ENCODE data around the gene TMEM61.
A peak's percentile ranks its signal among the peaks of the same experiment; 100 is the strongest.

The TMEM61 gene

DNA sequence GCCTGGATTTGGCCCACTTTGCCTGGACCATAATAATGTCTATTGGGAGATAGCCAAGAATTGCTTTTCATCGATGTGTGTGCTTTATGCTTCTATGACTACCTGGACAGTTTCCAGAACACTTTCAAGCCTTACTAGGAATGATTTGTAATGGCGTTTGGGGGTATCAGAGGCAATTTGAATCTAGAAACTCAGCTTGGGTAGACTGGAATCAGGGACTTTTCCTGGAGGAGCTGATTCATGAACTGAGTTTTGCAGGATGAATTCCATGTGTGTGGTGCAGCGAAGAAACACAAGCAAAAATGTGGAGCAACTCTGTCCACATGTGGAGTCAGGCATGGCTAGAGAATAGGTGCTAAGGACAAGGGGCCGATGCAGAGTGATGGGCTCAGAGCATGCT lies 11.9 kb upstream of the TMEM61 start:
- DNase-seq (ENCODE audit: extremely low spot score) = no peak
- ChIA-PET POLR2A (no interaction called here), CTCF (interaction anchor here (1.0 to 1.2 kb wide), 2 partner anchors 20 to 24 kb away, joined by 3 to 4 read pairs; no protein-coding TSS in a partner anchor)
- TF ChIP-seq CTCF (IDR thresholded peaks at IDR 0.05; ENCODE audit: control extremely low read depth, extremely low read depth, low read depth, missing control alignments) = no peak

DNA sequence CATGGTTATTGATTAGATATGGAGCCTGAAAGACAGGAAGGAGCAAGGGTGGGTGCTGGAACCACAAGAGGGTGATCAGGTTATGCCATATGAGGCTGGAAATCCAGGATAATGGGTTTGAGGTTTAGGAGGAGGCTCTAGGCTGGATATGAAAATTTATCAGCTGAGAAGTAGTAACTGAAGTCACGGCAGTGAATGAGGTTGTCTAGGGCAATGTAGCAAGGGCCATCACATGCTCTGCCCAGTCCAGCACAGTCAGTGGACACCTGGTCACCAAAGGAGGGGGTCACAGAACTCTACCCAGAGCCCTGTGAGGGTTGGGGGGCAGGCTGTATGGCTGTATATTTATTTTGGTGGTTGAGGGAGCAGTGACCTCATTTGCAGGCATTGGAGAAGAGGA lies 10.5 kb upstream of the TMEM61 start:
- DNase-seq (ENCODE audit: extremely low spot score) = no peak
- ChIA-PET POLR2A (no interaction called here), CTCF (interaction anchor here (1.0 kb wide), 1 partner anchor 25 kb away, joined by 4 read pairs; no protein-coding TSS in a partner anchor)
- TF ChIP-seq CTCF (IDR thresholded peaks at IDR 0.05; ENCODE audit: control extremely low read depth, extremely low read depth, low read depth, missing control alignments) = no peak

GRCh38 chr1:54970901-54971300 lies 9.5 kb upstream of the TMEM61 start:
- ChIA-PET CTCF (interaction anchor here (1.2 to 1.6 kb wide), 2 partner anchors 8 to 26 kb away, joined by 3 to 6 read pairs; no protein-coding TSS in a partner anchor), POLR2A (no interaction called here)
- DNase-seq (ENCODE audit: extremely low spot score) = no peak
- TF ChIP-seq CTCF (IDR thresholded peaks at IDR 0.05; ENCODE audit: control extremely low read depth, extremely low read depth, low read depth, missing control alignments) = no peak

DNA sequence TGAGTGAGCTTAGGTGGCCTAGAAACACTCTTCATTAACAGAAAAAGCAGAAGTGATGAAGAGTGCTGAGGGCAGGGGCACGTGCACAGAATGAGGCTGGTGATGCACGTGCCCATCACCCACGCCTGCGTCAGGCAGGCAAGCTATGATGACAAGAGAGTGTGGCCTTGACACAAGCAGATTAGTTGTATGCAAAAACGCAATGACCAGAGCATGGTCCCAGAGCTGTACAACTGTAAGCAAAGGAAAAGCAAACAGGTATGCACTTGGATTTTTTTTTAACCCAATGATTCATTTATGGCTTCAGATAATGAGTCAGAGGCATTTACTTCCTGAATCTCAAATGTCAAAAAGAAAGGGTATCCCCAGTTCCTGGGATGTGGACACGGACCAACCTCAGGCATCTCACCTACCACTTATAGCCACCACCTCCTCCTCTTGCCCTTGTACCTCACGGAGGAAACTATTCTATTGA lies 9.1 kb upstream of the TMEM61 start:
- CTCF ChIA-PET = interaction anchor here (1.2 to 2.1 kb wide), 4 partner anchors 8 to 26 kb away, joined by 3 to 8 read pairs (median 4); no protein-coding TSS in a partner anchor

DNA sequence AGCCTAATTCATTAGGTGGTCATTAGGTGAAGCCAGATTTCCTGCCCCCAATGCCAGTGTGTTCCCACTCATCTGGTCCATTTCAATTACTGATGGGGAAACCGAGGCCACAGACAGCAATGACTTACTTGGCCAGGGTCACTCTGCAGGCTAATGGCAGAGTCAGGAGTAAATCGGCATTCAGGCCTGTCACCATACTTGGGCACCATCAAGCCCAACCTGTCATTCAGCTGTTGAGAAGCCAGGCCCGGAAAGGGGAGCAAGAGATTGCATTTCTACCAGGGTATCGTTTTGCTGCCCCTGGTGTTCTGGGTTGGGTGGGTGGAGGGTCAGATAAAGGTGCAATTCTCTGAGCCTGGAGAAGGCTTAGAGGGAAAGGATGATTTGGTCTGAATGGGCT lies 8.0 kb upstream of the TMEM61 start:
- TF ChIP-seq CTCF (IDR thresholded peaks at IDR 0.05; ENCODE audit: control extremely low read depth, extremely low read depth, low read depth, missing control alignments) = no peak
- DNase-seq (ENCODE audit: extremely low spot score) = peak; percentile 1
- ChIA-PET CTCF (interaction anchor here (1.2 to 2.3 kb wide), 4 partner anchors 8 to 25 kb away, joined by 3 to 10 read pairs (median 6); no protein-coding TSS in a partner anchor), POLR2A (no interaction called here)

More for the DNA sequence above, 9.1 kb upstream of the TMEM61 start:
- POLR2A ChIA-PET = no interaction called here
- TF ChIP-seq CTCF (IDR thresholded peaks at IDR 0.05; ENCODE audit: control extremely low read depth, extremely low read depth, low read depth, missing control alignments) = no peak
- DNase-seq (ENCODE audit: extremely low spot score) = peak; percentile 42

DNA sequence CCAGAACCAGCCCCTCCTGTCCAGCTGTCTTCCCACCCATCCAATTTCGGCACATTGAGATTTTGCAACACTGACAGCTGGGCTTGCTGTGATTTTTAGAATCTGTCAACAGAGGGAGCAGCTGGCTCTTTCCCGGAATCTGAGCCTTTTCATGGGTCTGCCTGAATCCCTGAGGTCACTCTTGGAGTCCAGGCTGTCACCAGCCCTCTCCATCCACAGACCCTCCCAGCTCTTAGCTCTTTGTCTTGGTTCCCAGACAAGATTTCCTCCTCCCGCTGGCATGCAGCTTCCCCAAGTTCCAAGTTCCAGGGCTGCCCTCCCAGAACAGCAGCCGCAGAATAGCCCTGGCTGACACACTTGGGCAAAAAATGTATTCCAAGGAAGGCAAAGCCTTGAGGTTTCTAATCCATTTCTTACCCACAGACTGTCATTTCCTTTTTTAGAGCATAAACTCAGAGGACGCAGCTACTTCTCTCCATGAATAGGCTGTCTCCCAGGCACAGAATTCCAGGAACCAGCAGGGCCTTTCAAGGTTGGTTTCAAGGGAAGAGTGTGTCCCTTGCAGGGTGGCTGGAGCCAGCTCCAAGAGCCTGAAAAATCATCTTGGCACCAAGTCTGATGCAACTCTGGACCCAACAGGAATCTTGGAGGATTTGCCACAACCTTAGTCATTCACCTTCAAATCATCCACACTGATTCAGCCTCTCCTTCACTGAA lies 7.1 kb upstream of the TMEM61 start:
- DNase-seq (ENCODE audit: extremely low spot score) = peak; percentile 10
- POLR2A ChIA-PET = no interaction called here
- TF ChIP-seq CTCF (IDR thresholded peaks at IDR 0.05; ENCODE audit: control extremely low read depth, extremely low read depth, low read depth, missing control alignments) = peak; percentile 3
- CTCF ChIA-PET = interaction anchor here (0.8 to 2.3 kb wide), 5 partner anchors 9 to 48 kb away, joined by 3 to 10 read pairs (median 4); no protein-coding TSS in a partner anchor
